HepG2 (cell line): ENCODE measurements around the gene MED20. TPM values are rescaled to one million over a fixed set of nuclear protein-coding genes. Genes with fewer than 3 reads are reported as not detected.
A peak's percentile ranks its signal among the peaks of the same experiment; 100 is the strongest.

ENCODE experiments used
- BRD4 ChIP-seq: sonication (generic); formaldehyde crosslinking; IDR thresholded peaks from 2 replicates; pipeline ENCODE4 v1.4.0; 2020; ENCODE audit warnings: missing genetic modification reagents
- ELF3 ChIP-seq: IDR thresholded peaks from 2 replicates; pipeline ENCODE4 v1.6.1; 2016; ENCODE audit warnings: missing genetic modification reagents, missing compliant biosample characterization
- HDAC1 ChIP-seq: sonication (generic); formaldehyde crosslinking; IDR thresholded peaks from 2 replicates; pipeline ENCODE4 v1.5.1; 2020; ENCODE audit warnings: mild to moderate bottlenecking, missing genetic modification reagents
- HNRNPK ChIP-seq: fragments of 200-400 bp; formaldehyde crosslinking; IDR thresholded peaks from 2 replicates; pipeline ENCODE4 v1.6.1; 2018; ENCODE audit warnings: low read length, low read depth, moderate library complexity, mild to moderate bottlenecking; ENCODE audit not compliant: poor library complexity, severe bottlenecking
- HOXA3 ChIP-seq: sonication (generic); formaldehyde crosslinking; IDR thresholded peaks from 2 replicates; pipeline ENCODE4 v1.5.0; 2020; ENCODE audit warnings: missing genetic modification reagents
- IKZF1 ChIP-seq: fragments of 450-650 bp; IDR thresholded peaks from 2 replicates; pipeline ENCODE4 v1.7.1; 2016
- JUN ChIP-seq: sonication (generic); formaldehyde crosslinking; IDR thresholded peaks from 2 replicates; pipeline ENCODE4 v1.4.0; 2020; ENCODE audit warnings: mild to moderate bottlenecking, missing genetic modification reagents
- KMT2B ChIP-seq: IDR thresholded peaks from 2 replicates; pipeline ENCODE4 v1.6.1; 2016; ENCODE audit warnings: missing genetic modification reagents, missing compliant biosample characterization
- MLLT10 ChIP-seq: sonication (generic); formaldehyde crosslinking; IDR thresholded peaks from 2 replicates; pipeline ENCODE4 v1.4.0; 2020; ENCODE audit warnings: missing genetic modification reagents
- POLR2G ChIP-seq: fragments of 200-400 bp; formaldehyde crosslinking; IDR thresholded peaks from 2 replicates; pipeline ENCODE4 v1.6.1; 2018; ENCODE audit warnings: mild to moderate bottlenecking, low read depth, low read length, moderate library complexity
- RBAK ChIP-seq: sonication (generic); formaldehyde crosslinking; IDR thresholded peaks from 2 replicates; pipeline ENCODE4 v1.5.1; 2020; ENCODE audit warnings: mild to moderate bottlenecking, missing genetic modification reagents
- SIX1 ChIP-seq: sonication (generic); formaldehyde crosslinking; IDR thresholded peaks from 2 replicates; pipeline ENCODE4 v1.4.0; 2020; ENCODE audit warnings: missing genetic modification reagents, borderline replicate concordance
- TOE1 ChIP-seq: sonication (generic); formaldehyde crosslinking; IDR thresholded peaks from 2 replicates; pipeline ENCODE4 v1.4.0; 2020; ENCODE audit warnings: mild to moderate bottlenecking, missing genetic modification reagents
- XBP1 ChIP-seq: sonication (generic); formaldehyde crosslinking; IDR thresholded peaks from 2 replicates; pipeline ENCODE4 v1.5.0; 2020; ENCODE audit warnings: missing genetic modification reagents
- ZFP36L2 ChIP-seq: sonication (generic); formaldehyde crosslinking; IDR thresholded peaks from 2 replicates; pipeline ENCODE4 v1.4.0; 2020; ENCODE audit warnings: missing genetic modification reagents
- ZNF251 ChIP-seq: sonication (generic); formaldehyde crosslinking; IDR thresholded peaks from 2 replicates; pipeline ENCODE4 v1.9.0; 2021; ENCODE audit warnings: mild to moderate bottlenecking, missing genetic modification reagents
- ZNF282 ChIP-seq: fragments of 450-650 bp; IDR thresholded peaks from 2 replicates; pipeline ENCODE4 v1.6.1; 2018; ENCODE audit not compliant: partially characterized antibody
- ZNF343 ChIP-seq: sonication (generic); formaldehyde crosslinking; IDR thresholded peaks from 2 replicates; pipeline ENCODE4 v1.4.0; 2020; ENCODE audit warnings: mild to moderate bottlenecking, missing genetic modification reagents
- ZNF431 ChIP-seq: sonication (generic); formaldehyde crosslinking; IDR thresholded peaks from 2 replicates; pipeline ENCODE4 v1.9.0; 2022; ENCODE audit warnings: missing genetic modification reagents, low read depth, mild to moderate bottlenecking, borderline replicate concordance
- ZNF501 ChIP-seq: sonication (generic); formaldehyde crosslinking; IDR thresholded peaks from 2 replicates; pipeline ENCODE4 v1.5.1; 2020; ENCODE audit warnings: mild to moderate bottlenecking, moderate library complexity, missing genetic modification reagents
- ZNF704 ChIP-seq: sonication (generic); formaldehyde crosslinking; IDR thresholded peaks from 2 replicates; pipeline ENCODE4 v1.8.1; 2023; ENCODE audit warnings: mild to moderate bottlenecking, inconsistent platforms, moderate library complexity, missing genetic modification reagents, borderline replicate concordance
- ZNF776 ChIP-seq: sonication (generic); formaldehyde crosslinking; IDR thresholded peaks from 2 replicates; pipeline ENCODE4 v1.4.0; 2020; ENCODE audit warnings: mild to moderate bottlenecking, missing genetic modification reagents
- ZUFSP ChIP-seq: sonication (generic); formaldehyde crosslinking; IDR thresholded peaks from 2 replicates; pipeline ENCODE4 v1.9.0; 2021; ENCODE audit warnings: missing genetic modification reagents, mild to moderate bottlenecking, borderline replicate concordance
- polyA plus RNA-seq, 8 experiments: library from polyadenylated mRNA; depleted of rRNA in 3 of 8; stranded (reverse) in 7 of 8; unstranded in 1 of 8; fragments of >200 nt; fragmentation: Illumina TruSeq in 4 of 8; extraction: Trizol in 4 of 8; gene quantifications; 2 replicates each; pipeline versions ENCODE4 v1.2.1 to v1.2.3, GENCODE V29; 2011 to 2016; ENCODE audit warnings: low read depth in 4 of 8, missing spikeins in 1 of 8, mixed read lengths in 1 of 8; ENCODE audit not compliant: insufficient read depth in 1 of 8
- total RNA-seq, 5 experiments: library from RNA; depleted of rRNA; stranded (reverse); fragments of >200 nt; fragmentation: Illumina TruSeq; extraction: Trizol; gene quantifications; 2 replicates each; pipeline ENCODE4 v1.2.3, GENCODE V29; 2016; ENCODE audit warnings: low read depth in 1 of 5
- TF ChIP-seq, protein P1 (sequence below): sonication (generic); formaldehyde crosslinking; IDR thresholded peaks from 2 replicates; pipeline ENCODE4 v1.5.0; 2020; ENCODE audit warnings: mild to moderate bottlenecking, missing genetic modification reagents, borderline replicate concordance
- TF ChIP-seq, protein P2 (sequence below): sonication (generic); formaldehyde crosslinking; IDR thresholded peaks from 2 replicates; pipeline ENCODE4 v1.9.0; 2021; ENCODE audit warnings: missing genetic modification reagents, mild to moderate bottlenecking, borderline replicate concordance

MED20 gene
- total and polyA plus RNA-seq, 2 of the 13 experiments (the other 11 are each of a cell fraction or from before 2014, with no cell fraction given) = 28.1 to 41.1 TPM

DNA sequence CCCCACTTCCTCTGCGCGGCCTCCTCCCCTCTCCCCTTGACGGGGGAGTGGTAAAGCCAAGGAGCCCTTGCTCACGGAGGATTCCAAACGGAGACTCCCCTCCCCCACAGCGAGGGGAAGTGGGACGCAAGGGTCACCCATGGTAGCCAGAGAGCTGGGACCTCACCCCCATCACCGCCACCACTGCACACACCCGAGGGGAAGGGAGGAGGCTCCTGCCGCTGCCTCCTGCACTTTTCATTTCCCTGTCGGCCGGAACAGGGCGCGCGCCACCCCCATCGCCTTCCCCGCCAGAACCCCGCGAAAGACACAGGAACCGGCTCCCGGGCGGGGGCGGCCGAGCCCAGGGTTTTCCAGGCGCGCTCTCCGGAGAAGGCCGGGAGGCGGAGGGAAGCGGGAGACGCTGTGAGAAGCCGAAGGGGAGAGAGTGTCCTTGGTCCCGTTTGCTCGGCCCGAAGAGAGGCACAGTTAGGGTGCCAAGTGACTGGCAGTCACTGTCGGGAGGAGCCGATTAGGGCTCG, 19.9 kb upstream of the MED20 start (continued):
- no peak for TF ChIP-seq TOE1 (CRISPR knock-in tag)
- no peak for TF ChIP-seq RBAK (CRISPR knock-in tag)
- no peak for TF ChIP-seq ZNF431
- no peak for TF ChIP-seq KMT2B (CRISPR knock-in tag)
- no peak for TF ChIP-seq HOXA3 (CRISPR knock-in tag)
- no peak for TF ChIP-seq IKZF1
- TF ChIP-seq, protein P1, sequence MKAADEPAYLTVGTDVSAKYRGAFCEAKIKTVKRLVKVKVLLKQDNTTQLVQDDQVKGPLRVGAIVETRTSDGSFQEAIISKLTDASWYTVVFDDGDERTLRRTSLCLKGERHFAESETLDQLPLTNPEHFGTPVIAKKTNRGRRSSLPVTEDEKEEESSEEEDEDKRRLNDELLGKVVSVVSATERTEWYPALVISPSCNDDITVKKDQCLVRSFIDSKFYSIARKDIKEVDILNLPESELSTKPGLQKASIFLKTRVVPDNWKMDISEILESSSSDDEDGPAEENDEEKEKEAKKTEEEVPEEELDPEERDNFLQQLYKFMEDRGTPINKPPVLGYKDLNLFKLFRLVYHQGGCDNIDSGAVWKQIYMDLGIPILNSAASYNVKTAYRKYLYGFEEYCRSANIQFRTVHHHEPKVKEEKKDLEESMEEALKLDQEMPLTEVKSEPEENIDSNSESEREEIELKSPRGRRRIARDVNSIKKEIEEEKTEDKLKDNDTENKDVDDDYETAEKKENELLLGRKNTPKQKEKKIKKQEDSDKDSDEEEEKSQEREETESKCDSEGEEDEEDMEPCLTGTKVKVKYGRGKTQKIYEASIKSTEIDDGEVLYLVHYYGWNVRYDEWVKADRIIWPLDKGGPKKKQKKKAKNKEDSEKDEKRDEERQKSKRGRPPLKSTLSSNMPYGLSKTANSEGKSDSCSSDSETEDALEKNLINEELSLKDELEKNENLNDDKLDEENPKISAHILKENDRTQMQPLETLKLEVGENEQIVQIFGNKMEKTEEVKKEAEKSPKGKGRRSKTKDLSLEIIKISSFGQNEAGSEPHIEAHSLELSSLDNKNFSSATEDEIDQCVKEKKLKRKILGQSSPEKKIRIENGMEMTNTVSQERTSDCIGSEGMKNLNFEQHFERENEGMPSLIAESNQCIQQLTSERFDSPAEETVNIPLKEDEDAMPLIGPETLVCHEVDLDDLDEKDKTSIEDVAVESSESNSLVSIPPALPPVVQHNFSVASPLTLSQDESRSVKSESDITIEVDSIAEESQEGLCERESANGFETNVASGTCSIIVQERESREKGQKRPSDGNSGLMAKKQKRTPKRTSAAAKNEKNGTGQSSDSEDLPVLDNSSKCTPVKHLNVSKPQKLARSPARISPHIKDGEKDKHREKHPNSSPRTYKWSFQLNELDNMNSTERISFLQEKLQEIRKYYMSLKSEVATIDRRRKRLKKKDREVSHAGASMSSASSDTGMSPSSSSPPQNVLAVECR (CRISPR knock-in tag) = no peak; the same call in 1 of the 2 replicates
- TF ChIP-seq MLLT10 (CRISPR knock-in tag) = no peak
- no peak for TF ChIP-seq ZFP36L2 (CRISPR knock-in tag)
- TF ChIP-seq HNRNPK = no peak
- no peak for TF ChIP-seq ZNF501
- no peak for TF ChIP-seq ZNF282
- TF ChIP-seq ELF3 (CRISPR knock-in tag) = no peak; the same call in 1 of the 2 replicates
- no peak for TF ChIP-seq JUN (CRISPR knock-in tag)
- TF ChIP-seq, protein P2, sequence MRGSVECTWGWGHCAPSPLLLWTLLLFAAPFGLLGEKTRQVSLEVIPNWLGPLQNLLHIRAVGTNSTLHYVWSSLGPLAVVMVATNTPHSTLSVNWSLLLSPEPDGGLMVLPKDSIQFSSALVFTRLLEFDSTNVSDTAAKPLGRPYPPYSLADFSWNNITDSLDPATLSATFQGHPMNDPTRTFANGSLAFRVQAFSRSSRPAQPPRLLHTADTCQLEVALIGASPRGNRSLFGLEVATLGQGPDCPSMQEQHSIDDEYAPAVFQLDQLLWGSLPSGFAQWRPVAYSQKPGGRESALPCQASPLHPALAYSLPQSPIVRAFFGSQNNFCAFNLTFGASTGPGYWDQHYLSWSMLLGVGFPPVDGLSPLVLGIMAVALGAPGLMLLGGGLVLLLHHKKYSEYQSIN = no peak
- no peak for TF ChIP-seq ZUFSP (CRISPR knock-in tag)
- no peak for TF ChIP-seq ZNF776
- TF ChIP-seq HDAC1 (CRISPR knock-in tag) = peak; percentile 49
- TF ChIP-seq ZNF343 (CRISPR knock-in tag) = no peak
- TF ChIP-seq POLR2G = no peak
- no peak for TF ChIP-seq BRD4 (CRISPR knock-in tag)
- no peak for TF ChIP-seq SIX1
- no peak for TF ChIP-seq XBP1 (CRISPR knock-in tag)
- no peak for TF ChIP-seq ZNF704 (CRISPR knock-in tag)
- no peak for TF ChIP-seq ZNF251 (CRISPR knock-in tag)
